Skeletal muscle cell (primary cell): ENCODE results near the gene INPP5D.

Experiments
- DNase-seq: peaks from one replicate; pipeline ENCODE4 v3.0.0-alpha.2; 2010; ENCODE audit warnings: low read depth
- H3K4me3 ChIP-seq: 2 replicates; pipeline ENCODE4 v1.5.1; 2011; ENCODE audit warnings: low read depth, mild to moderate bottlenecking, control low read depth, low read length, moderate library complexity

Gene INPP5D

GRCh38 chr2:233129351-233129978, 69.3 kb downstream of the INPP5D start:
- no peak for DNase-seq
- no peak overlapping the region for H3K4me3 ChIP-seq

GRCh38 chr2:233130024-233130423, 69.9 kb downstream of the INPP5D start:
- DNase-seq, result no peak
- H3K4me3 ChIP-seq, result no peak overlapping the region

- no peak overlapping the region for H3K4me3 ChIP-seq
- DNase-seq, result no peak
Measured at GRCh38 chr2:233130481-233131020, 70.4 kb downstream of the INPP5D start.

- DNase-seq, result no peak
- no peak overlapping the region for H3K4me3 ChIP-seq
Measured at GRCh38 chr2:233131936-233132720, 72.0 kb downstream of the INPP5D start.

- DNase-seq, result no peak
- no peak overlapping the region for H3K4me3 ChIP-seq
Measured at GRCh38 chr2:233133239-233133638, 73.1 kb downstream of the INPP5D start.

GRCh38 chr2:233135421-233135820, 75.3 kb downstream of the INPP5D start:
- DNase-seq, result no peak
- H3K4me3 ChIP-seq, result no peak overlapping the region

- DNase-seq, result no peak
- no peak overlapping the region for H3K4me3 ChIP-seq
Measured at GRCh38 chr2:233137040-233137439, 76.9 kb downstream of the INPP5D start.

GRCh38 chr2:233140077-233140585, 80.0 kb downstream of the INPP5D start:
- no peak for DNase-seq
- no peak overlapping the region for H3K4me3 ChIP-seq

GRCh38 chr2:233140978-233141377, 80.8 kb downstream of the INPP5D start:
- no peak for DNase-seq
- H3K4me3 ChIP-seq, result no peak overlapping the region

- H3K4me3 ChIP-seq, result no peak overlapping the region
Measured at GRCh38 chr2:233141901-233142300, 81.8 kb downstream of the INPP5D start.

GRCh38 chr2:233142355-233142897, 82.3 kb downstream of the INPP5D start:
- no peak for DNase-seq
- no peak overlapping the region for H3K4me3 ChIP-seq

More at GRCh38 chr2:233141901-233142300, 81.8 kb downstream of the INPP5D start:
- no peak for DNase-seq

- DNase-seq, result no peak
Measured at GRCh38 chr2:233143700-233144331, 83.7 kb downstream of the INPP5D start.

GRCh38 chr2:233145726-233146125, 85.6 kb downstream of the INPP5D start:
- no peak for DNase-seq
- no peak overlapping the region for H3K4me3 ChIP-seq

More at GRCh38 chr2:233143700-233144331, 83.7 kb downstream of the INPP5D start:
- H3K4me3 ChIP-seq, result no peak overlapping the region

- no peak for DNase-seq
- H3K4me3 ChIP-seq, result no peak overlapping the region
Measured at GRCh38 chr2:233146194-233146593, 86.1 kb downstream of the INPP5D start.

GRCh38 chr2:233147136-233147828, 87.1 kb downstream of the INPP5D start:
- DNase-seq, result no peak
- no peak overlapping the region for H3K4me3 ChIP-seq

GRCh38 chr2:233147829-233148167, 87.7 kb downstream of the INPP5D start:
- DNase-seq, result no peak

GRCh38 chr2:233148354-233148753, 88.2 kb downstream of the INPP5D start:
- no peak overlapping the region for H3K4me3 ChIP-seq
- DNase-seq, result no peak

More at GRCh38 chr2:233147829-233148167, 87.7 kb downstream of the INPP5D start:
- H3K4me3 ChIP-seq, result no peak overlapping the region

GRCh38 chr2:233152541-233152940, 92.4 kb downstream of the INPP5D start:
- H3K4me3 ChIP-seq, result no peak overlapping the region
- no peak for DNase-seq

GRCh38 chr2:233153146-233153798, 93.1 kb downstream of the INPP5D start:
- no peak overlapping the region for H3K4me3 ChIP-seq
- DNase-seq, result no peak
